Measurements from ENCODE around the gene CDH23. TPM values are rescaled to one million over a fixed set of nuclear protein-coding genes. Genes with fewer than 3 reads are reported as not detected.

Gene CDH23
- total RNA-seq, 3 donors from 2014 or later, result 1.8 to 3.6 (median 3.0) TPM

- Histone ChIP-seq H3K4me3 (no peak overlapping the region), H3K36me3 (ENCODE audit: low read depth) (no peaks in the 10 kb centered on the region), H3K4me1 (ENCODE audit: low read depth) (no peaks in the 10 kb centered on the region), H3K9me3 (no peaks in the 10 kb centered on the region)
- ATAC-seq (no peak), DNase-seq (no peak)
- intact Hi-C loops (cut with DNase I, micrococcal nuclease), result no loop called here
- no peak for TF ChIP-seq CTCF (IDR thresholded peaks at IDR 0.05)
Observed at GRCh38 chr10:71439670-71440425, 43.1 kb downstream of the CDH23 start.

- intact Hi-C loops (cut with DNase I, micrococcal nuclease), result no loop called here
- no peak for TF ChIP-seq CTCF (IDR thresholded peaks at IDR 0.05)
- ATAC-seq, result no peak
Observed at GRCh38 chr10:71440506-71441035, 43.9 kb downstream of the CDH23 start.

GRCh38 chr10:71442000-71442399 is 45.3 kb downstream of the CDH23 start:
- Histone ChIP-seq H3K36me3 (ENCODE audit: low read depth) (no peaks in the 10 kb centered on the region), H3K9me3 (no peaks in the 10 kb centered on the region), H3K4me1 (ENCODE audit: low read depth) (no peaks in the 10 kb centered on the region), H3K4me3 (no peak overlapping the region)
- ATAC-seq (no peak), DNase-seq (no peak)
- no peak for TF ChIP-seq CTCF (IDR thresholded peaks at IDR 0.05)
- intact Hi-C loops (cut with DNase I, micrococcal nuclease), result no loop called here

More at GRCh38 chr10:71440506-71441035, 43.9 kb downstream of the CDH23 start:
- Histone ChIP-seq H3K9me3 (no peaks in the 10 kb centered on the region), H3K4me3 (no peak overlapping the region), H3K36me3 (ENCODE audit: low read depth) (no peaks in the 10 kb centered on the region), H3K4me1 (ENCODE audit: low read depth) (no peaks in the 10 kb centered on the region)
- no peak for DNase-seq

GRCh38 chr10:71442859-71443570 is 46.3 kb downstream of the CDH23 start:
- Histone ChIP-seq H3K4me3 (no peak overlapping the region), H3K4me1 (ENCODE audit: low read depth) (no peaks in the 10 kb centered on the region), H3K36me3 (ENCODE audit: low read depth) (no peaks in the 10 kb centered on the region), H3K9me3 (no peaks in the 10 kb centered on the region)
- intact Hi-C loops (cut with DNase I, micrococcal nuclease), result no loop called here
- DNase-seq (no peak), ATAC-seq (no peak)
- no peak for TF ChIP-seq CTCF (IDR thresholded peaks at IDR 0.05)

GRCh38 chr10:71443676-71444075 is 47.0 kb downstream of the CDH23 start:
- TF ChIP-seq CTCF (IDR thresholded peaks at IDR 0.05), result no peak
- Histone ChIP-seq H3K9me3 (no peaks in the 10 kb centered on the region), H3K4me3 (no peak overlapping the region), H3K4me1 (ENCODE audit: low read depth) (no peaks in the 10 kb centered on the region), H3K36me3 (ENCODE audit: low read depth) (no peaks in the 10 kb centered on the region)
- ATAC-seq (no peak), DNase-seq (no peak)
- intact Hi-C loops (cut with DNase I, micrococcal nuclease), result no loop called here
